Measurements from ENCODE around the gene OAS3. TPM values are rescaled to one million over a fixed set of nuclear protein-coding genes. Genes with fewer than 3 reads are reported as not detected.
A peak's percentile ranks its signal among the peaks of the same experiment; 100 is the strongest.

OAS3 gene
- total RNA-seq, 1 experiment from 2014 or later, result 159 TPM

DNA sequence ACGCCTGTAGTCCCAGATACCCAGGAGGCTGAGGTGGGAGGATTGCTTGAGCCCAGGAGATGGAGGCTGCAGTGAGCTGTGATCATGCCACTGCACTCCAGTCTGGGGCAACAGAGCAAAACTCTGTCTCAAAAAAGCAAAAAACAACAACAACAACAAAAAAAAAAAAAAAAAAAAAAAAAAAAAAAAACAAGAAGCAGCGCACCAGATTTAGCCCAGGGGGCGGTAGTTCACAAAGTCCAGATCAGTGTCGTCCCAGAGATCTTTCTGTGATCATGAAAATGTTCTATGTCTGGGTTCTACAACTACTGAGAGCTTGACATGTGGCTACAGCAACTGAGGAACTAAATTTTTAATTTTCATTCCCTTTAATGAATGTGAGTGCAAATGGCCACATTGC lies 67.5 kb downstream of the OAS3 start:
- TF ChIP-seq, protein P1, sequence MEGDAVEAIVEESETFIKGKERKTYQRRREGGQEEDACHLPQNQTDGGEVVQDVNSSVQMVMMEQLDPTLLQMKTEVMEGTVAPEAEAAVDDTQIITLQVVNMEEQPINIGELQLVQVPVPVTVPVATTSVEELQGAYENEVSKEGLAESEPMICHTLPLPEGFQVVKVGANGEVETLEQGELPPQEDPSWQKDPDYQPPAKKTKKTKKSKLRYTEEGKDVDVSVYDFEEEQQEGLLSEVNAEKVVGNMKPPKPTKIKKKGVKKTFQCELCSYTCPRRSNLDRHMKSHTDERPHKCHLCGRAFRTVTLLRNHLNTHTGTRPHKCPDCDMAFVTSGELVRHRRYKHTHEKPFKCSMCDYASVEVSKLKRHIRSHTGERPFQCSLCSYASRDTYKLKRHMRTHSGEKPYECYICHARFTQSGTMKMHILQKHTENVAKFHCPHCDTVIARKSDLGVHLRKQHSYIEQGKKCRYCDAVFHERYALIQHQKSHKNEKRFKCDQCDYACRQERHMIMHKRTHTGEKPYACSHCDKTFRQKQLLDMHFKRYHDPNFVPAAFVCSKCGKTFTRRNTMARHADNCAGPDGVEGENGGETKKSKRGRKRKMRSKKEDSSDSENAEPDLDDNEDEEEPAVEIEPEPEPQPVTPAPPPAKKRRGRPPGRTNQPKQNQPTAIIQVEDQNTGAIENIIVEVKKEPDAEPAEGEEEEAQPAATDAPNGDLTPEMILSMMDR (IDR thresholded peaks at IDR 0.05; ENCODE audit: unreplicated experiment), result peak; percentile 36
- Mint-ChIP-seq H3K4me1 (ENCODE audit: low read depth, unreplicated experiment) (peaks cover 8% of the 10 kb centered on the region), H3K36me3 (ENCODE audit: insufficient read depth, unreplicated experiment) (peaks cover 5% of the 10 kb centered on the region), H3K27me3 (ENCODE audit: unreplicated experiment) (peaks cover 32% of the 10 kb centered on the region), H3K27ac (ENCODE audit: unreplicated experiment) (no peak overlapping the region), H3K9me3 (ENCODE audit: low read depth, unreplicated experiment) (no peaks in the 10 kb centered on the region), H3K4me3 (ENCODE audit: low read depth, unreplicated experiment) (no peak overlapping the region)
- CTCF ChIA-PET, result no interaction called here
- no TSS peak for BruUV-seq (replicated peaks)
- DNase-seq, result peak; percentile 20
- intact Hi-C loops (cut with micrococcal nuclease; ENCODE audit: unreplicated experiment), result no loop called here

DNA sequence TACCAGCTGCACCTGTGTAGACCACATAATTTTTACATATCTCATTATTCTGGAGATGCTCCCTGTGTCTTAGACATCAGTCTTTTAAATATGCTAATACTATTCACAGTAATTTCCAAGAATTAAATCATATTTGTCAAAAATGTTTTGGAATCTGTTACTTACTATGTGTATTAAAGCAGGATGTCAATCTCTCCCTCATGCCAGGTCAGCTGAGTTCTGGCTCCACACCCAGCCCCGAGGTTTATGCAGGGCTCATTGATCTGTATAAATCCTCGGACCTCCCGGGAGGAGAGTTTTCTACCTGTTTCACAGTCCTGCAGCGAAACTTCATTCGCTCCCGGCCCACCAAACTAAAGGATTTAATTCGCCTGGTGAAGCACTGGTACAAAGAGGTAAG lies 67.9 kb downstream of the OAS3 start:
- no peak for DNase-seq
- no peaks in the 10 kb centered on the region for H3K9me3 Mint-ChIP-seq (ENCODE audit: low read depth, unreplicated experiment)
- no peak overlapping the region for H3K27ac Mint-ChIP-seq (ENCODE audit: unreplicated experiment)
- BruUV-seq (replicated peaks), result no TSS peak
- TF ChIP-seq, protein P1 (IDR thresholded peaks at IDR 0.05; ENCODE audit: unreplicated experiment), result peak; percentile 9
- intact Hi-C loops (cut with micrococcal nuclease; ENCODE audit: unreplicated experiment), result no loop called here
- H3K4me1 Mint-ChIP-seq (ENCODE audit: low read depth, unreplicated experiment), result peaks cover 8% of the 10 kb centered on the region
- peaks cover 37% of the 10 kb centered on the region for H3K27me3 Mint-ChIP-seq (ENCODE audit: unreplicated experiment)
- H3K4me3 Mint-ChIP-seq (ENCODE audit: low read depth, unreplicated experiment), result no peak overlapping the region
- CTCF ChIA-PET, result interaction anchor here (2.9 kb wide), 1 partner anchor 13 kb away, joined by 14 read pairs; no protein-coding TSS in a partner anchor
- peaks cover 5% of the 10 kb centered on the region for H3K36me3 Mint-ChIP-seq (ENCODE audit: insufficient read depth, unreplicated experiment)

GRCh38 chr12:113006641-113007040 lies 68.4 kb downstream of the OAS3 start:
- intact Hi-C loops (cut with micrococcal nuclease; ENCODE audit: unreplicated experiment), result no loop called here
- H3K4me3 Mint-ChIP-seq (ENCODE audit: low read depth, unreplicated experiment), result no peak overlapping the region
- peaks cover 5% of the 10 kb centered on the region for H3K36me3 Mint-ChIP-seq (ENCODE audit: insufficient read depth, unreplicated experiment)
- BruUV-seq (replicated peaks), result no TSS peak
- no peaks in the 10 kb centered on the region for H3K9me3 Mint-ChIP-seq (ENCODE audit: low read depth, unreplicated experiment)
- CTCF ChIA-PET, result interaction anchor here (0.9 to 2.9 kb wide), 2 partner anchors 13 to 28 kb away, joined by 3 to 14 read pairs; partner anchors contain the start of gene OAS2
- TF ChIP-seq, protein P1 (IDR thresholded peaks at IDR 0.05; ENCODE audit: unreplicated experiment), result no peak
- no peak overlapping the region for H3K27ac Mint-ChIP-seq (ENCODE audit: unreplicated experiment)
- H3K27me3 Mint-ChIP-seq (ENCODE audit: unreplicated experiment), result peaks cover 40% of the 10 kb centered on the region
- peaks cover 8% of the 10 kb centered on the region for H3K4me1 Mint-ChIP-seq (ENCODE audit: low read depth, unreplicated experiment)
- no peak for DNase-seq

GRCh38 chr12:113007166-113007565 lies 68.9 kb downstream of the OAS3 start:
- intact Hi-C loops (cut with micrococcal nuclease; ENCODE audit: unreplicated experiment), result no loop called here
- DNase-seq, result peak; percentile 6
- Mint-ChIP-seq H3K4me3 (ENCODE audit: low read depth, unreplicated experiment) (no peak overlapping the region), H3K27me3 (ENCODE audit: unreplicated experiment) (peaks cover 37% of the 10 kb centered on the region), H3K9me3 (ENCODE audit: low read depth, unreplicated experiment) (no peaks in the 10 kb centered on the region), H3K27ac (ENCODE audit: unreplicated experiment) (no peak overlapping the region), H3K36me3 (ENCODE audit: insufficient read depth, unreplicated experiment) (peaks cover 4% of the 10 kb centered on the region), H3K4me1 (ENCODE audit: low read depth, unreplicated experiment) (peaks cover 8% of the 10 kb centered on the region)
- no TSS peak for BruUV-seq (replicated peaks)
- CTCF ChIA-PET, result interaction anchor here (0.9 to 2.9 kb wide), 2 partner anchors 14 to 29 kb away, joined by 3 to 14 read pairs; partner anchors contain the start of gene OAS2
- TF ChIP-seq, protein P1 (IDR thresholded peaks at IDR 0.05; ENCODE audit: unreplicated experiment), result no peak
